H1 (cell line): Measurements from ENCODE around the gene C1orf115. TPM values are rescaled to one million over a fixed set of nuclear protein-coding genes. Genes with fewer than 3 reads are reported as not detected.

ENCODE experiments used
- CTCF ChIA-PET: fragments of 300-600 bp; sonication (Branson Sonifier 250); formaldehyde crosslinking; loops from one replicate; lab custom pipeline; 2021; ENCODE audit not compliant: partially characterized antibody; lab: Charles Lee
- POLR2A ChIA-PET: fragments of 300-600 bp; sonication (Branson Sonifier 250); formaldehyde crosslinking; loops from one replicate; lab custom pipeline; 2021; ENCODE audit warnings: inconsistent platforms; ENCODE audit not compliant: partially characterized antibody; lab: Charles Lee
- DNase-seq, 2 experiments: peaks; one replicate each; pipeline versions ENCODE4 v3.0.0 to v3.0.0-alpha.2; 2010 to 2022; ENCODE audit warnings: low spot score in 2 of 2, low read depth in 1 of 2, mixed read lengths in 1 of 2
- FAIRE-seq: peaks from 2 replicates; lab custom pipeline; 2011; peaks lifted over from hg19 to GRCh38; lab: Jason Lieb, UNC
- H2AFZ ChIP-seq: 2 replicates; pipeline ENCODE4 v1.8.1; 2012; ENCODE audit warnings: low read length, inconsistent platforms
- H2AK5ac ChIP-seq: 2 replicates; pipeline ENCODE4 v1.6.1; 2013; ENCODE audit warnings: low read depth, low read length
- H2BK120ac ChIP-seq: replicated peaks from 2 replicates; pipeline ENCODE3; 2013; ENCODE audit warnings: low read depth, low read length, inconsistent platforms
- H2BK12ac ChIP-seq: 2 replicates; pipeline ENCODE4 v1.6.1; 2013; ENCODE audit warnings: low read depth, low read length
- H2BK15ac ChIP-seq: 2 replicates; pipeline ENCODE4 v1.6.1; 2013; ENCODE audit warnings: low read length
- H2BK20ac ChIP-seq: 2 replicates; pipeline ENCODE4 v1.6.1; 2013; ENCODE audit warnings: low read length
- H2BK5ac ChIP-seq: 2 replicates; pipeline ENCODE4 v1.6.1; 2013; ENCODE audit warnings: low read depth, low read length
- H3K14ac ChIP-seq: 2 replicates; pipeline ENCODE4 v1.6.1; 2013; ENCODE audit warnings: inconsistent platforms; ENCODE audit not compliant: insufficient read length
- H3K18ac ChIP-seq: 2 replicates; pipeline ENCODE4 v1.6.1; 2013; ENCODE audit warnings: low read length; ENCODE audit errors: extremely low read depth
- H3K23ac ChIP-seq: 2 replicates; pipeline ENCODE4 v1.6.1; 2013; ENCODE audit warnings: inconsistent platforms; ENCODE audit not compliant: insufficient read length
- H3K23me2 ChIP-seq: 2 replicates; pipeline ENCODE4 v1.6.1; 2013; ENCODE audit warnings: low read depth, low read length
- H3K27ac ChIP-seq: 2 replicates; pipeline ENCODE4 v1.6.1; 2011; ENCODE audit warnings: low read depth, low read length, inconsistent platforms
- H3K27me3 ChIP-seq, 4 experiments: replicated peaks in 1 of 4; 1 replicate in 1 of 4; 2 replicates in 3 of 4; pipeline versions ENCODE4 v1.6.1 to v1.8.1; 2011 to 2013; ENCODE audit warnings: low read length in 3 of 4, mild to moderate bottlenecking in 3 of 4, inconsistent platforms in 2 of 4, mixed read lengths in 2 of 4, moderate library complexity in 1 of 4; ENCODE audit not compliant: control insufficient read depth in 3 of 4, insufficient read depth in 3 of 4; ENCODE audit errors: extremely low read depth in 1 of 4
- H3K36me3 ChIP-seq, 4 experiments: 2 replicates each; pipeline versions ENCODE4 v1.6.1 to v1.8.1; 2011 to 2013; ENCODE audit warnings: mild to moderate bottlenecking in 4 of 4, low read length in 3 of 4, moderate library complexity in 2 of 4, control low read depth in 1 of 4, inconsistent platforms in 1 of 4; ENCODE audit not compliant: insufficient read depth in 4 of 4, control insufficient read depth in 2 of 4
- H3K4ac ChIP-seq: replicated peaks from 2 replicates; pipeline ENCODE3; 2013; ENCODE audit warnings: low read length, low read depth, mixed read lengths, inconsistent platforms; ENCODE audit not compliant: insufficient read length
- H3K4me1 ChIP-seq, 4 experiments: replicated peaks in 1 of 4; 1 replicate in 1 of 4; 2 replicates in 3 of 4; pipeline versions ENCODE4 v1.6.1 to v1.8.1; 2011 to 2013; ENCODE audit warnings: low read length in 3 of 4, inconsistent platforms in 2 of 4, mixed read lengths in 1 of 4; ENCODE audit not compliant: insufficient read depth in 4 of 4, control insufficient read depth in 3 of 4
- H3K4me2 ChIP-seq, 2 experiments: 2 replicates each; pipeline versions ENCODE4 v1.6.1 to v1.8.1; 2011 to 2013; ENCODE audit warnings: low read depth in 2 of 2, low read length in 2 of 2, control low read depth in 1 of 2, inconsistent platforms in 1 of 2, mild to moderate bottlenecking in 1 of 2; ENCODE audit not compliant: insufficient read depth in 1 of 2
- H3K4me3 ChIP-seq, 4 experiments: fragments of 200-600, 300-600 bp in 1 of 4; sonication (generic), shearing (Covaris generic), sonication (Bioruptor Twin) in 1 of 4; 2 replicates each; pipeline versions ENCODE4 v1.5.1 to v1.8.1; 2011 to 2016; ENCODE audit warnings: low read length in 4 of 4, low read depth in 3 of 4, control low read depth in 2 of 4, inconsistent platforms in 2 of 4, mild to moderate bottlenecking in 2 of 4, mixed read lengths in 1 of 4, moderate library complexity in 1 of 4; ENCODE audit not compliant: insufficient read depth in 2 of 4; ENCODE audit errors: extremely low read depth in 1 of 4
- H3K56ac ChIP-seq: replicated peaks from 2 replicates; pipeline ENCODE3; 2013; ENCODE audit warnings: low read depth, mild to moderate bottlenecking, mixed read lengths, low read length, inconsistent platforms; ENCODE audit not compliant: insufficient read length
- H3K79me1 ChIP-seq: 2 replicates; pipeline ENCODE4 v1.6.1; 2013; ENCODE audit warnings: low read depth, low read length, control low read depth
- H3K79me2 ChIP-seq, 2 experiments: 2 replicates each; pipeline versions ENCODE4 v1.6.1 to v1.8.1; 2012 to 2013; ENCODE audit warnings: low read length in 2 of 2, mild to moderate bottlenecking in 2 of 2, inconsistent platforms in 1 of 2; ENCODE audit not compliant: insufficient read depth in 2 of 2, control insufficient read depth in 1 of 2
- H3K9ac ChIP-seq, 4 experiments: replicated peaks in 1 of 4; 1 replicate in 1 of 4; 2 replicates in 3 of 4; pipeline versions ENCODE4 v1.6.1 to v1.8.1; 2011 to 2013; ENCODE audit warnings: low read depth in 3 of 4, low read length in 3 of 4, control low read depth in 2 of 4, mild to moderate bottlenecking in 2 of 4, moderate library complexity in 2 of 4, inconsistent platforms in 1 of 4; ENCODE audit errors: extremely low read depth in 1 of 4
- H3K9me3 ChIP-seq, 2 experiments: 2 replicates each; pipeline versions ENCODE4 v1.6.1 to v1.8.1; 2012 to 2013; ENCODE audit warnings: mild to moderate bottlenecking in 2 of 2, moderate library complexity in 2 of 2, control low read depth in 1 of 2, inconsistent platforms in 1 of 2, low read depth in 1 of 2, low read length in 1 of 2, mixed read lengths in 1 of 2; ENCODE audit not compliant: insufficient read depth in 2 of 2
- H4K20me1 ChIP-seq, 2 experiments: replicated peaks in 1 of 2; 2 replicates each; pipeline versions ENCODE3 to v1.8.1; 2011 to 2013; ENCODE audit warnings: inconsistent platforms in 2 of 2, low read length in 2 of 2, mild to moderate bottlenecking in 1 of 2; ENCODE audit not compliant: insufficient read depth in 2 of 2, control insufficient read depth in 1 of 2
- H4K5ac ChIP-seq: 2 replicates; pipeline ENCODE4 v1.6.1; 2013; ENCODE audit warnings: low read length, low read depth, mixed read lengths, inconsistent platforms; ENCODE audit not compliant: insufficient read length
- H4K8ac ChIP-seq: 2 replicates; pipeline ENCODE4 v1.8.0; 2013; ENCODE audit warnings: mild to moderate bottlenecking, moderate library complexity, low read length, inconsistent platforms; ENCODE audit not compliant: insufficient read depth; ENCODE audit errors: extremely low read depth
- H4K91ac ChIP-seq: replicated peaks from 2 replicates; pipeline ENCODE3; 2013; ENCODE audit warnings: low read length, mixed read lengths, inconsistent platforms; ENCODE audit not compliant: insufficient read length
- ASH2L ChIP-seq: fragments of 200-600, 300-600 bp; sonication (generic); IDR thresholded peaks from one replicate; pipeline ENCODE4 v1.7.1; 2017; ENCODE audit warnings: low read length
- BACH1 ChIP-seq: IDR thresholded peaks from 2 replicates; pipeline ENCODE4 v1.6.1; 2012; ENCODE audit warnings: low read length, improper control_type of control experiment
- BRCA1 ChIP-seq: IDR thresholded peaks from 2 replicates; pipeline ENCODE4 v1.6.1; 2012; ENCODE audit warnings: low read depth, low read length, improper control_type of control experiment
- POU5F1 ChIP-seq: IDR thresholded peaks from 2 replicates; pipeline ENCODE4 v1.6.1; 2011; ENCODE audit warnings: low read depth, mild to moderate bottlenecking, low read length, moderate library complexity
- RXRA ChIP-seq: IDR thresholded peaks from 2 replicates; pipeline ENCODE4 v1.6.1; 2011; ENCODE audit warnings: low read depth, mild to moderate bottlenecking, low read length, moderate library complexity; ENCODE audit not compliant: insufficient read depth
- TEAD4 ChIP-seq: IDR thresholded peaks from 2 replicates; pipeline ENCODE4 v1.6.1; 2012; ENCODE audit warnings: low read depth, low read length, inconsistent platforms, mixed read lengths
- YY1 ChIP-seq: IDR thresholded peaks from 2 replicates; pipeline ENCODE4 v1.6.1; 2011; ENCODE audit warnings: low read depth, mild to moderate bottlenecking, low read length
- WGBS, 2 experiments: shearing (Covaris generic) in 1 of 2; methylation state at CpG; one replicate each; pipeline versions ENCODE4 v1.1.6 to v1.1.7; 2013 to 2015; ENCODE audit warnings: low lambda C conversion rate in 2 of 2, mixed read lengths in 2 of 2, inconsistent platforms in 1 of 2, low coverage in 1 of 2, missing lambda C conversion rate in 1 of 2; ENCODE audit not compliant: insufficient replicate concordance in 2 of 2, insufficient coverage in 1 of 2, insufficient read length in 1 of 2; ENCODE audit errors: extremely low coverage in 1 of 2, missing lambda C conversion rate in 1 of 2; 5-methylcytosine and 5-hydroxymethylcytosine counted together
- polyA plus RNA-seq, 7 experiments: library from polyadenylated mRNA; depleted of rRNA in 3 of 7; stranded (reverse) in 5 of 7; unstranded in 2 of 7; fragments of >200 nt in 5 of 7; fragments of 200-250 nt in 2 of 7; gene quantifications; 1 replicate in 5 of 7; 2 replicates in 1 of 7; 4 replicates in 1 of 7; pipeline versions ENCODE4 v1.2.1 to v1.2.3, GENCODE V29; 2011 to 2013; ENCODE audit warnings: missing spikeins in 2 of 7, mixed read lengths in 2 of 7
- total RNA-seq: library from RNA; stranded (reverse); fragmentation: NEBNext Ultra II Directional; extraction: Animal tissue kit (Norgen Biotek cat#: 25700); gene quantifications from 2 replicates; pipeline ENCODE4 v1.2.1, GENCODE V29; 2021
- TF ChIP-seq, protein P1 (sequence below), 3 experiments: IDR thresholded peaks; 1 replicate in 2 of 3; 2 replicates in 1 of 3; pipeline versions ENCODE4 v1.5.1 to v1.6.1; 2011; ENCODE audit warnings: low read length in 3 of 3, mild to moderate bottlenecking in 3 of 3, inconsistent platforms in 2 of 3, low read depth in 1 of 3, moderate library complexity in 1 of 3; ENCODE audit not compliant: insufficient read depth in 1 of 3; ENCODE audit errors: control extremely low read depth in 1 of 3

The C1orf115 gene
- total and polyA plus RNA-seq, 2 of the 8 experiments (the other 6 are each of a cell fraction or from before 2014, with no cell fraction given) = 3.5 to 5.6 TPM

DNA sequence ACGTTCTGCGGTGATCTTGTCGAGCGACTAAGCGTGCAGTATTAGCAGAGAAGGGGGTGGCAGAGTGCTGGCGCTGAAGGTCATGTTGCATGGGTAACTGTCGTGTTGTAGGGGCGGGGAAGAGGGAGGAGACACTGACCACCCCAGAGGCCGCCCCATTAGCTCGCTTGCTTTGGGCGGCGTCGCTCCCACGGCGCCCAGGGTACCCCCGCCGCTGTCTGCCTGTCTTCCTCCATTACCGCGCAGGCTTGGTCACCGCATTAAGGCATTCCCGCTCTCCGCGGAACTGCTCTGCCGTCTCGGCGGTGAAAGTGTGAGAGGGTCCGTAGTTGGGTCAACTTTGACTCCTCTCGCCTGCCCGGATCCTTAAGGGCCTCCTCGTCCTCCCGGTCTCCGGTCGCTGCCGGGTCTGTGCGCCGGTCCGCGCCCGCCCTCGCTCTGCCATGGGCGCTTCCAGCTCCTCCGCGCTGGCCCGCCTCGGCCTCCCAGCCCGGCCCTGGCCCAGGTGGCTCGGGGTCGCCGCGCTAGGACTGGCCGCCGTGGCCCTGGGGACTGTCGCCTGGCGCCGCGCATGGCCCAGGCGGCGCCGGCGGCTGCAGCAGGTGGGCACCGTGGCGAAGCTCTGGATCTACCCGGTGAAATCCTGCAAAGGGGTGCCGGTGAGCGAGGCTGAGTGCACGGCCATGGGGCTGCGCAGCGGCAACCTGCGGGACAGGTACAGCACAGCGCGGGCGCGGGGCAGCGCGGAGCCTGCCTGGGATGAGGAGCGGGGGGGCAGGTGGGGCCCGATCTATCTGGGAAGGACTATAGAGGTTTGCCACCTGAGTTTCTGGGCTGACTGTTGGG is 58.1 kb downstream of the C1orf115 start, which contains the start of gene MTARC2:
Gene MTARC2 (plus strand): TSS at position 234 of the 846 bp plus-strand sequence. CDS start 210 bp downstream, at position 444.
- no peaks in the 10 kb centered on the region for H3K9me3 ChIP-seq
- H2AK5ac ChIP-seq = no peak within 1 kb of the TSS
- H2AFZ ChIP-seq = peak within 1 kb of the TSS; percentile 72
- H4K8ac ChIP-seq = peak within 1 kb of the TSS; percentile 85
- no peaks in the 10 kb centered on the region for H3K79me1 ChIP-seq
- no peak within 1 kb of the TSS for H3K4ac ChIP-seq
- DNase-seq (peak; percentile 57 to 81), FAIRE-seq (peak; percentile 19)
- H2BK120ac ChIP-seq = no peak within 1 kb of the TSS
- peaks cover 3 to 9% (median 7%) of the 10 kb centered on the region in 4 experiments; a peak in 5 of 7 replicates for H3K4me1 ChIP-seq
- H3K9ac ChIP-seq = peak within 1 kb of the TSS; percentile 60 to 94 (median 78)
- H4K20me1 ChIP-seq = no peaks in the 10 kb centered on the region
- H3K4me2 ChIP-seq = peak within 1 kb of the TSS; percentile 78 to 97
- H3K27ac ChIP-seq = peak within 1 kb of the TSS; percentile 44; the same call in 1 of the 2 replicates
- no peak within 1 kb of the TSS for H2BK20ac ChIP-seq
- H3K79me2 ChIP-seq = peaks cover 0 to 11% of the 10 kb centered on the region in 2 experiments; a peak in 2 of 4 replicates
- H2BK5ac ChIP-seq = peak within 1 kb of the TSS; percentile 67; the same call in 1 of the 2 replicates
- H2BK15ac ChIP-seq = 0 out of 2 replicates have a peak within 1 kb of the TSS, but pooled peaks have one; percentile 46
- peaks cover 9% of the 10 kb centered on the region for H3K23me2 ChIP-seq
- no peaks in the 10 kb centered on the region for H3K36me3 ChIP-seq
- no peak within 1 kb of the TSS for H4K91ac ChIP-seq
- peaks cover 0 to 28% (median 15%) of the 10 kb centered on the region in 4 experiments; a peak in 6 of 7 replicates for H3K27me3 ChIP-seq
- H2BK12ac ChIP-seq = peak within 1 kb of the TSS; percentile 91; the same call in 1 of the 2 replicates
- peak within 1 kb of the TSS; percentile 71 to 76 (median 74) for H3K4me3 ChIP-seq
- no peak within 1 kb of the TSS for H3K14ac ChIP-seq
- H4K5ac ChIP-seq = peak within 1 kb of the TSS; percentile 10
- H3K23ac ChIP-seq = no peak within 1 kb of the TSS
- H3K56ac ChIP-seq = no peak within 1 kb of the TSS
- H3K18ac ChIP-seq = peak within 1 kb of the TSS; percentile 71
- POLR2A ChIA-PET = interaction anchor here (0.8 to 4.8 kb wide), 19 partner anchors 8 to 534 kb away, joined by 3 to 70 read pairs (median 5); partner anchors contain the start of genes MTARC1 and RAB3GAP2
- CTCF ChIA-PET = interaction anchor here (0.6 to 5.9 kb wide), 17 partner anchors 9 to 467 kb away, joined by 3 to 42 read pairs (median 4); partner anchors contain the start of gene MTARC1
- WGBS, 2 experiments = 1% methylated on average over 75 of the region's 77 CpGs; no CpG with 5 or more reads in 1 of the 2 experiments
- no peak for TF ChIP-seq RXRA
- TF ChIP-seq BACH1 = no peak
- TF ChIP-seq BRCA1 = no peak
- no peak for TF ChIP-seq YY1
- TF ChIP-seq POU5F1 = no peak
- TF ChIP-seq, protein P1, sequence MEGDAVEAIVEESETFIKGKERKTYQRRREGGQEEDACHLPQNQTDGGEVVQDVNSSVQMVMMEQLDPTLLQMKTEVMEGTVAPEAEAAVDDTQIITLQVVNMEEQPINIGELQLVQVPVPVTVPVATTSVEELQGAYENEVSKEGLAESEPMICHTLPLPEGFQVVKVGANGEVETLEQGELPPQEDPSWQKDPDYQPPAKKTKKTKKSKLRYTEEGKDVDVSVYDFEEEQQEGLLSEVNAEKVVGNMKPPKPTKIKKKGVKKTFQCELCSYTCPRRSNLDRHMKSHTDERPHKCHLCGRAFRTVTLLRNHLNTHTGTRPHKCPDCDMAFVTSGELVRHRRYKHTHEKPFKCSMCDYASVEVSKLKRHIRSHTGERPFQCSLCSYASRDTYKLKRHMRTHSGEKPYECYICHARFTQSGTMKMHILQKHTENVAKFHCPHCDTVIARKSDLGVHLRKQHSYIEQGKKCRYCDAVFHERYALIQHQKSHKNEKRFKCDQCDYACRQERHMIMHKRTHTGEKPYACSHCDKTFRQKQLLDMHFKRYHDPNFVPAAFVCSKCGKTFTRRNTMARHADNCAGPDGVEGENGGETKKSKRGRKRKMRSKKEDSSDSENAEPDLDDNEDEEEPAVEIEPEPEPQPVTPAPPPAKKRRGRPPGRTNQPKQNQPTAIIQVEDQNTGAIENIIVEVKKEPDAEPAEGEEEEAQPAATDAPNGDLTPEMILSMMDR (IDR thresholded peaks at IDR 0.05; ENCODE audit: control extremely low read depth in 1 of 3, insufficient read depth in 1 of 3, low read depth in 1 of 3, low read length in 3 of 3) = no peak
- no peak for TF ChIP-seq TEAD4
- peak; percentile 95 for TF ChIP-seq ASH2L
